ENCODE data around the gene SDF2.

DNA sequence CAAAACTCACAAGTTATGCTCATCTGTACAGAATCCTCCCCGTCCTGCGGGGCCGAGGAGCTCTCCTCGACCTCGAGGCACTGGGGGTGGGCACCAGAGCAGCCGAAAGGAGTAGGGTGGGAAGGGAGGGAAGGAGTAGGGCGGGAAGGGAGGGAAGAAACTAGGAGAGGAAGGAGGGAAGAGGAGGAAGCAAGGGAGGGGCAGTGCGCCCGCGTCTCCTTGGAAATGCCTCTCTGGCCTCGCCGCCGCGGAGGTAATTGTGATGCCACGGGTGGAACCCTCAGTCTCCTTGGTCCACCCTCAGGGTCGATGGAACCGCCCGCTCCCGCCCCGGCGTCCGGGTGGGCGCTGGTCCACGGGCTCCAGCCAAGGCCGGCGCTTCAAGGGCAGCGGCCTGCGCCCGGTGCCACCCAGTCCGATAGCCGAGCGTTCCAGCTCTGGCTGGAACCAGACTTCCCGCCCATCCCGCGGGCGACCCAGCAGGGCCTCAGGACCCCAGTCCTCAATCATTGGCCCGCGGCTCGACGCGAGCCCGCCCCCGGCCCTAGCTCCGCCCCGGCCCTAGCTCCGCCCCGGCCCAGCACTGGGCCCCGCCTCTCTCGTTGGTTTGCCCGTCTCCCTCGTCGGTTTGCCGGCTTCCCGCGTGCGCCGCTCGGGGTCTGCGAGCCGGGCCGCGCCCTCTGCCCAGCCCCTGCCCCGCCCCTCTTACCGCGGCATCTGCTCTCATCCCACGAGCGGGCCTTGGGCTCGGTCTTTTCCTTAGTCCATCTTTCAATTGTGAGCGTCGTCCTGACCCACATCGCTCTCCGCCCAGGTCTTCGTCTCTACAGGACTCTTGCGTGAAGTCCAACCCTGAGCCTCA is 49.4 kb upstream of the SDF2 start:
- TF ChIP-seq, protein P1, sequence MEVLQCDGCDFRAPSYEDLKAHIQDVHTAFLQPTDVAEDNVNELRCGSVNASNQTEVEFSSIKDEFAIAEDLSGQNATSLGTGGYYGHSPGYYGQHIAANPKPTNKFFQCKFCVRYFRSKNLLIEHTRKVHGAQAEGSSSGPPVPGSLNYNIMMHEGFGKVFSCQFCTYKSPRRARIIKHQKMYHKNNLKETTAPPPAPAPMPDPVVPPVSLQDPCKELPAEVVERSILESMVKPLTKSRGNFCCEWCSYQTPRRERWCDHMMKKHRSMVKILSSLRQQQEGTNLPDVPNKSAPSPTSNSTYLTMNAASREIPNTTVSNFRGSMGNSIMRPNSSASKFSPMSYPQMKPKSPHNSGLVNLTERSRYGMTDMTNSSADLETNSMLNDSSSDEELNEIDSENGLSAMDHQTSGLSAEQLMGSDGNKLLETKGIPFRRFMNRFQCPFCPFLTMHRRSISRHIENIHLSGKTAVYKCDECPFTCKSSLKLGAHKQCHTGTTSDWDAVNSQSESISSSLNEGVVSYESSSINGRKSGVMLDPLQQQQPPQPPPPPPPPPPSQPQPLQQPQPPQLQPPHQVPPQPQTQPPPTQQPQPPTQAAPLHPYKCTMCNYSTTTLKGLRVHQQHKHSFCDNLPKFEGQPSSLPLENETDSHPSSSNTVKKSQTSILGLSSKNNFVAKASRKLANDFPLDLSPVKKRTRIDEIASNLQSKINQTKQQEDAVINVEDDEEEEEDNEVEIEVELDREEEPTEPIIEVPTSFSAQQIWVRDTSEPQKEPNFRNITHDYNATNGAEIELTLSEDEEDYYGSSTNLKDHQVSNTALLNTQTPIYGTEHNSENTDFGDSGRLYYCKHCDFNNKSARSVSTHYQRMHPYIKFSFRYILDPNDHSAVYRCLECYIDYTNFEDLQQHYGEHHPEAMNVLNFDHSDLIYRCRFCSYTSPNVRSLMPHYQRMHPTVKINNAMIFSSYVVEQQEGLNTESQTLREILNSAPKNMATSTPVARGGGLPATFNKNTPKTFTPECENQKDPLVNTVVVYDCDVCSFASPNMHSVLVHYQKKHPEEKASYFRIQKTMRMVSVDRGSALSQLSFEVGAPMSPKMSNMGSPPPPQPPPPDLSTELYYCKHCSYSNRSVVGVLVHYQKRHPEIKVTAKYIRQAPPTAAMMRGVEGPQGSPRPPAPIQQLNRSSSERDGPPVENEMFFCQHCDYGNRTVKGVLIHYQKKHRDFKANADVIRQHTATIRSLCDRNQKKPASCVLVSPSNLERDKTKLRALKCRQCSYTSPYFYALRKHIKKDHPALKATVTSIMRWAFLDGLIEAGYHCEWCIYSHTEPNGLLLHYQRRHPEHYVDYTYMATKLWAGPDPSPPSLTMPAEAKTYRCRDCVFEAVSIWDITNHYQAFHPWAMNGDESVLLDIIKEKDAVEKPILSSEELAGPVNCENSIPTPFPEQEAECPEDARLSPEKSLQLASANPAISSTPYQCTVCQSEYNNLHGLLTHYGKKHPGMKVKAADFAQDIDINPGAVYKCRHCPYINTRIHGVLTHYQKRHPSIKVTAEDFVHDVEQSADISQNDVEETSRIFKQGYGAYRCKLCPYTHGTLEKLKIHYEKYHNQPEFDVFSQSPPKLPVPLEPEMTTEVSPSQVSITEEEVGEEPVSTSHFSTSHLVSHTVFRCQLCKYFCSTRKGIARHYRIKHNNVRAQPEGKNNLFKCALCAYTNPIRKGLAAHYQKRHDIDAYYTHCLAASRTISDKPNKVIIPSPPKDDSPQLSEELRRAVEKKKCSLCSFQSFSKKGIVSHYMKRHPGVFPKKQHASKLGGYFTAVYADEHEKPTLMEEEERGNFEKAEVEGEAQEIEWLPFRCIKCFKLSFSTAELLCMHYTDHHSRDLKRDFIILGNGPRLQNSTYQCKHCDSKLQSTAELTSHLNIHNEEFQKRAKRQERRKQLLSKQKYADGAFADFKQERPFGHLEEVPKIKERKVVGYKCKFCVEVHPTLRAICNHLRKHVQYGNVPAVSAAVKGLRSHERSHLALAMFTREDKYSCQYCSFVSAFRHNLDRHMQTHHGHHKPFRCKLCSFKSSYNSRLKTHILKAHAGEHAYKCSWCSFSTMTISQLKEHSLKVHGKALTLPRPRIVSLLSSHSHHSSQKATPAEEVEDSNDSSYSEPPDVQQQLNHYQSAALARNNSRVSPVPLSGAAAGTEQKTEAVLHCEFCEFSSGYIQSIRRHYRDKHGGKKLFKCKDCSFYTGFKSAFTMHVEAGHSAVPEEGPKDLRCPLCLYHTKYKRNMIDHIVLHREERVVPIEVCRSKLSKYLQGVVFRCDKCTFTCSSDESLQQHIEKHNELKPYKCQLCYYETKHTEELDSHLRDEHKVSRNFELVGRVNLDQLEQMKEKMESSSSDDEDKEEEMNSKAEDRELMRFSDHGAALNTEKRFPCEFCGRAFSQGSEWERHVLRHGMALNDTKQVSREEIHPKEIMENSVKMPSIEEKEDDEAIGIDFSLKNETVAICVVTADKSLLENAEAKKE (CRISPR knock-in tag; IDR thresholded peaks at IDR 0.05) = no peak
- TF ChIP-seq, protein P2, sequence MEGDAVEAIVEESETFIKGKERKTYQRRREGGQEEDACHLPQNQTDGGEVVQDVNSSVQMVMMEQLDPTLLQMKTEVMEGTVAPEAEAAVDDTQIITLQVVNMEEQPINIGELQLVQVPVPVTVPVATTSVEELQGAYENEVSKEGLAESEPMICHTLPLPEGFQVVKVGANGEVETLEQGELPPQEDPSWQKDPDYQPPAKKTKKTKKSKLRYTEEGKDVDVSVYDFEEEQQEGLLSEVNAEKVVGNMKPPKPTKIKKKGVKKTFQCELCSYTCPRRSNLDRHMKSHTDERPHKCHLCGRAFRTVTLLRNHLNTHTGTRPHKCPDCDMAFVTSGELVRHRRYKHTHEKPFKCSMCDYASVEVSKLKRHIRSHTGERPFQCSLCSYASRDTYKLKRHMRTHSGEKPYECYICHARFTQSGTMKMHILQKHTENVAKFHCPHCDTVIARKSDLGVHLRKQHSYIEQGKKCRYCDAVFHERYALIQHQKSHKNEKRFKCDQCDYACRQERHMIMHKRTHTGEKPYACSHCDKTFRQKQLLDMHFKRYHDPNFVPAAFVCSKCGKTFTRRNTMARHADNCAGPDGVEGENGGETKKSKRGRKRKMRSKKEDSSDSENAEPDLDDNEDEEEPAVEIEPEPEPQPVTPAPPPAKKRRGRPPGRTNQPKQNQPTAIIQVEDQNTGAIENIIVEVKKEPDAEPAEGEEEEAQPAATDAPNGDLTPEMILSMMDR (conservative IDR thresholded peaks at IDR 0.05; ENCODE audit: low read depth in 2 of 2) = no peak
- TF ChIP-seq EZH2 (IDR thresholded peaks at IDR 0.05; ENCODE audit: low read depth, unreplicated experiment) (no peak), CREB1 (CRISPR knock-in tag; IDR thresholded peaks at IDR 0.05; ENCODE audit: low read depth) (peak; percentile 34; the same call in 1 of the 2 replicates), POLR2AphosphoS5 (IDR thresholded peaks at IDR 0.05; ENCODE audit: low read depth) (peak; percentile 93), EZH2phosphoT487 (IDR thresholded peaks at IDR 0.05; ENCODE audit: unreplicated experiment) (no peak), ZNF331 (CRISPR knock-in tag; IDR thresholded peaks at IDR 0.05; ENCODE audit: low read depth) (no peak), JUNB (IDR thresholded peaks at IDR 0.05; ENCODE audit: unreplicated experiment) (no peak), ZNF114 (CRISPR knock-in tag; IDR thresholded peaks at IDR 0.05) (no peak)
- TF ChIP-seq, protein P3, sequence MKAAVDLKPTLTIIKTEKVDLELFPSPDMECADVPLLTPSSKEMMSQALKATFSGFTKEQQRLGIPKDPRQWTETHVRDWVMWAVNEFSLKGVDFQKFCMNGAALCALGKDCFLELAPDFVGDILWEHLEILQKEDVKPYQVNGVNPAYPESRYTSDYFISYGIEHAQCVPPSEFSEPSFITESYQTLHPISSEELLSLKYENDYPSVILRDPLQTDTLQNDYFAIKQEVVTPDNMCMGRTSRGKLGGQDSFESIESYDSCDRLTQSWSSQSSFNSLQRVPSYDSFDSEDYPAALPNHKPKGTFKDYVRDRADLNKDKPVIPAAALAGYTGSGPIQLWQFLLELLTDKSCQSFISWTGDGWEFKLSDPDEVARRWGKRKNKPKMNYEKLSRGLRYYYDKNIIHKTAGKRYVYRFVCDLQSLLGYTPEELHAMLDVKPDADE (IDR thresholded peaks at IDR 0.05) = no peak
- TF ChIP-seq, protein P4, sequence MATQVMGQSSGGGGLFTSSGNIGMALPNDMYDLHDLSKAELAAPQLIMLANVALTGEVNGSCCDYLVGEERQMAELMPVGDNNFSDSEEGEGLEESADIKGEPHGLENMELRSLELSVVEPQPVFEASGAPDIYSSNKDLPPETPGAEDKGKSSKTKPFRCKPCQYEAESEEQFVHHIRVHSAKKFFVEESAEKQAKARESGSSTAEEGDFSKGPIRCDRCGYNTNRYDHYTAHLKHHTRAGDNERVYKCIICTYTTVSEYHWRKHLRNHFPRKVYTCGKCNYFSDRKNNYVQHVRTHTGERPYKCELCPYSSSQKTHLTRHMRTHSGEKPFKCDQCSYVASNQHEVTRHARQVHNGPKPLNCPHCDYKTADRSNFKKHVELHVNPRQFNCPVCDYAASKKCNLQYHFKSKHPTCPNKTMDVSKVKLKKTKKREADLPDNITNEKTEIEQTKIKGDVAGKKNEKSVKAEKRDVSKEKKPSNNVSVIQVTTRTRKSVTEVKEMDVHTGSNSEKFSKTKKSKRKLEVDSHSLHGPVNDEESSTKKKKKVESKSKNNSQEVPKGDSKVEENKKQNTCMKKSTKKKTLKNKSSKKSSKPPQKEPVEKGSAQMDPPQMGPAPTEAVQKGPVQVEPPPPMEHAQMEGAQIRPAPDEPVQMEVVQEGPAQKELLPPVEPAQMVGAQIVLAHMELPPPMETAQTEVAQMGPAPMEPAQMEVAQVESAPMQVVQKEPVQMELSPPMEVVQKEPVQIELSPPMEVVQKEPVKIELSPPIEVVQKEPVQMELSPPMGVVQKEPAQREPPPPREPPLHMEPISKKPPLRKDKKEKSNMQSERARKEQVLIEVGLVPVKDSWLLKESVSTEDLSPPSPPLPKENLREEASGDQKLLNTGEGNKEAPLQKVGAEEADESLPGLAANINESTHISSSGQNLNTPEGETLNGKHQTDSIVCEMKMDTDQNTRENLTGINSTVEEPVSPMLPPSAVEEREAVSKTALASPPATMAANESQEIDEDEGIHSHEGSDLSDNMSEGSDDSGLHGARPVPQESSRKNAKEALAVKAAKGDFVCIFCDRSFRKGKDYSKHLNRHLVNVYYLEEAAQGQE (IDR thresholded peaks at IDR 0.05; ENCODE audit: unreplicated experiment) = no peak

Measured in GM23338 (cell line).